Panc1 (cell line): Measurements from ENCODE around the gene L3MBTL3. TPM values are rescaled to one million over a fixed set of nuclear protein-coding genes. Genes with fewer than 3 reads are reported as not detected.

Experiments
- ATAC-seq: fragments of 200-7000 bp; cut with Tn5 transposase; 2 replicates; pipeline ENCODE4 v1.9.1; 2020; ENCODE audit warnings: mild to moderate bottlenecking, moderate library complexity
- BruUV-seq: library from RNA; stranded (reverse); fragments of 400-500 nt; replicated peaks from 2 replicates; lab custom pipeline; 2021; lab: Mats Ljungman, UMichigan
- CTCF ChIA-PET: fragments of 300-600 bp; sonication (Branson Sonifier 250); formaldehyde crosslinking; loops from one replicate; lab custom pipeline; 2022; ENCODE audit warnings: antibody characterized with exemption; lab: Charles Lee
- POLR2A ChIA-PET: fragments of 300-600 bp; sonication (Branson Sonifier 250); formaldehyde crosslinking; loops from one replicate; lab custom pipeline; 2022; ENCODE audit warnings: antibody characterized with exemption; lab: Charles Lee
- DNase-seq: peaks from one replicate; pipeline ENCODE4 v3.0.0-alpha.2; 2010; ENCODE audit warnings: low read depth, low spot score
- H3K27ac ChIP-seq: 2 replicates; pipeline ENCODE4 v1.5.1; 2011; ENCODE audit warnings: mild to moderate bottlenecking, low read length, inconsistent platforms
- H3K27me3 ChIP-seq: fragments of 200-500 bp; sonication (Bioruptor generic); 2 replicates; pipeline ENCODE4 v1.6.0; 2014; ENCODE audit warnings: low read length, inconsistent platforms; ENCODE audit not compliant: control insufficient read depth, insufficient read depth
- H3K36me3 ChIP-seq: fragments of 200-500 bp; sonication (Bioruptor generic); 2 replicates; pipeline ENCODE4 v1.5.1; 2014; ENCODE audit warnings: inconsistent platforms, mild to moderate bottlenecking, low read length, moderate library complexity; ENCODE audit not compliant: control insufficient read depth, insufficient read depth
- H3K4me1 ChIP-seq: 2 replicates; pipeline ENCODE4 v1.5.1; 2011; ENCODE audit warnings: inconsistent platforms, mild to moderate bottlenecking, low read length, moderate library complexity; ENCODE audit not compliant: control insufficient read depth, insufficient read depth
- H3K4me3 ChIP-seq, 2 experiments: 2 replicates each; pipeline ENCODE4 v1.5.1; 2011 to 2012; ENCODE audit warnings: low read depth in 2 of 2, low read length in 2 of 2, mild to moderate bottlenecking in 2 of 2, inconsistent platforms in 1 of 2, moderate library complexity in 1 of 2
- H3K9me3 ChIP-seq: fragments of 200-500 bp; sonication (Bioruptor generic); 2 replicates; pipeline ENCODE4 v1.5.1; 2014; ENCODE audit warnings: low read depth, mild to moderate bottlenecking, inconsistent platforms, low read length, moderate library complexity; ENCODE audit not compliant: control insufficient read depth, insufficient read depth
- POLR2AphosphoS5 ChIP-seq: IDR thresholded peaks from 2 replicates; pipeline ENCODE4 v1.6.1; 2012; ENCODE audit warnings: mild to moderate bottlenecking, low read depth, low read length, moderate library complexity
- SIN3A ChIP-seq: IDR thresholded peaks from 2 replicates; pipeline ENCODE4 v1.6.1; 2012; ENCODE audit warnings: low read depth, mild to moderate bottlenecking, low read length, moderate library complexity, borderline replicate concordance; ENCODE audit not compliant: insufficient read depth
- TCF7L2 ChIP-seq: IDR thresholded peaks from 2 replicates; pipeline ENCODE4 v1.6.1; 2011; ENCODE audit warnings: mild to moderate bottlenecking, low read depth, low read length, inconsistent platforms
- in situ Hi-C: cut with HindIII; loops from 2 replicates; pipeline ENCODE4 v1.10.0; 2016; ENCODE audit warnings: low sequenced_read_pairs, low pct_unique_long_range_greater_than_20kb
- intact Hi-C: fragments of 100-400 bp; cut with micrococcal nuclease; formaldehyde crosslinking; loops from one replicate; pipeline ENCODE4 v1.10.0; 2022; ENCODE audit not compliant: unreplicated experiment
- total RNA-seq: library from RNA; stranded (reverse); gene quantifications from one replicate; pipeline ENCODE4 v1.2.1, GENCODE V29; 2021; ENCODE audit not compliant: unreplicated experiment
- TF ChIP-seq, protein P1 (sequence below): fragments of 450-650 bp; IDR thresholded peaks from 2 replicates; pipeline ENCODE4 v1.5.1; 2017; ENCODE audit warnings: mild to moderate bottlenecking
- TF ChIP-seq, protein P2 (sequence below), 2 experiments: IDR thresholded peaks; 2 replicates each; pipeline ENCODE4 v1.6.1; 2011 to 2012; ENCODE audit warnings: low read depth in 2 of 2, control low read depth in 1 of 2, low read length in 1 of 2, mild to moderate bottlenecking in 1 of 2, moderate library complexity in 1 of 2; ENCODE audit not compliant: insufficient read depth in 1 of 2

The L3MBTL3 gene
- total RNA-seq, 1 experiment from 2014 or later, result 4.2 TPM

DNA sequence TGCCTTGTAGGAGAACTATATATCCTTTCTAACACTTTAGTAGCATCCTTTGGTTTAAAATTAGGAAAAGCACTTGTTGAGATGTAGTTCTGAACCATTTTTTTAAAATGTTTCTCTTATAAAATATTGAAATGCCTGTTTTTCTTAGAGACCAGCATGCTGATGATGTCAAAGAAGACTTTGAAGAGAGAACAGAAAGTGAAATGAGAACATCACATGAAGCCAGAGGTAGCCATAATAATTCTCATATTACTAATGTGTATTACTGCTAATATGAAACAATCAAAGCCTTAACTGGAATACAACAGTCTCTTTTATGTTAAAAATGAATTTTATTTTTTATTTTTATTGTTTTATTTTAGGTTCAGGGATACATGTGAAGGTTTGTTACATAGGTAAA is 102.3 kb downstream of the L3MBTL3 start:
- TF ChIP-seq, protein P1, sequence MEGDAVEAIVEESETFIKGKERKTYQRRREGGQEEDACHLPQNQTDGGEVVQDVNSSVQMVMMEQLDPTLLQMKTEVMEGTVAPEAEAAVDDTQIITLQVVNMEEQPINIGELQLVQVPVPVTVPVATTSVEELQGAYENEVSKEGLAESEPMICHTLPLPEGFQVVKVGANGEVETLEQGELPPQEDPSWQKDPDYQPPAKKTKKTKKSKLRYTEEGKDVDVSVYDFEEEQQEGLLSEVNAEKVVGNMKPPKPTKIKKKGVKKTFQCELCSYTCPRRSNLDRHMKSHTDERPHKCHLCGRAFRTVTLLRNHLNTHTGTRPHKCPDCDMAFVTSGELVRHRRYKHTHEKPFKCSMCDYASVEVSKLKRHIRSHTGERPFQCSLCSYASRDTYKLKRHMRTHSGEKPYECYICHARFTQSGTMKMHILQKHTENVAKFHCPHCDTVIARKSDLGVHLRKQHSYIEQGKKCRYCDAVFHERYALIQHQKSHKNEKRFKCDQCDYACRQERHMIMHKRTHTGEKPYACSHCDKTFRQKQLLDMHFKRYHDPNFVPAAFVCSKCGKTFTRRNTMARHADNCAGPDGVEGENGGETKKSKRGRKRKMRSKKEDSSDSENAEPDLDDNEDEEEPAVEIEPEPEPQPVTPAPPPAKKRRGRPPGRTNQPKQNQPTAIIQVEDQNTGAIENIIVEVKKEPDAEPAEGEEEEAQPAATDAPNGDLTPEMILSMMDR, result no peak
- no peak for TF ChIP-seq POLR2AphosphoS5
- TF ChIP-seq SIN3A, result no peak
- ATAC-seq (no peak), DNase-seq (no peak)
- POLR2A ChIA-PET, result no interaction called here
- Histone ChIP-seq H3K27me3 (no peaks in the 10 kb centered on the region), H3K4me3 (no peak overlapping the region), H3K4me1 (no peaks in the 10 kb centered on the region), H3K9me3 (no peaks in the 10 kb centered on the region), H3K36me3 (no peaks in the 10 kb centered on the region), H3K27ac (no peak overlapping the region)
- intact Hi-C loops (no loop called here), in situ Hi-C loops (no loop called here)
- CTCF ChIA-PET, result no interaction called here
- no TSS peak for BruUV-seq

- no peak for ATAC-seq
- Histone ChIP-seq H3K4me3 (no peak overlapping the region), H3K36me3 (no peaks in the 10 kb centered on the region), H3K27me3 (no peaks in the 10 kb centered on the region), H3K4me1 (no peaks in the 10 kb centered on the region), H3K9me3 (no peaks in the 10 kb centered on the region), H3K27ac (no peak overlapping the region)
- no TSS peak for BruUV-seq
- TF ChIP-seq, protein P1, result no peak
- TF ChIP-seq SIN3A (no peak), POLR2AphosphoS5 (no peak)
- TF ChIP-seq, protein P2, sequence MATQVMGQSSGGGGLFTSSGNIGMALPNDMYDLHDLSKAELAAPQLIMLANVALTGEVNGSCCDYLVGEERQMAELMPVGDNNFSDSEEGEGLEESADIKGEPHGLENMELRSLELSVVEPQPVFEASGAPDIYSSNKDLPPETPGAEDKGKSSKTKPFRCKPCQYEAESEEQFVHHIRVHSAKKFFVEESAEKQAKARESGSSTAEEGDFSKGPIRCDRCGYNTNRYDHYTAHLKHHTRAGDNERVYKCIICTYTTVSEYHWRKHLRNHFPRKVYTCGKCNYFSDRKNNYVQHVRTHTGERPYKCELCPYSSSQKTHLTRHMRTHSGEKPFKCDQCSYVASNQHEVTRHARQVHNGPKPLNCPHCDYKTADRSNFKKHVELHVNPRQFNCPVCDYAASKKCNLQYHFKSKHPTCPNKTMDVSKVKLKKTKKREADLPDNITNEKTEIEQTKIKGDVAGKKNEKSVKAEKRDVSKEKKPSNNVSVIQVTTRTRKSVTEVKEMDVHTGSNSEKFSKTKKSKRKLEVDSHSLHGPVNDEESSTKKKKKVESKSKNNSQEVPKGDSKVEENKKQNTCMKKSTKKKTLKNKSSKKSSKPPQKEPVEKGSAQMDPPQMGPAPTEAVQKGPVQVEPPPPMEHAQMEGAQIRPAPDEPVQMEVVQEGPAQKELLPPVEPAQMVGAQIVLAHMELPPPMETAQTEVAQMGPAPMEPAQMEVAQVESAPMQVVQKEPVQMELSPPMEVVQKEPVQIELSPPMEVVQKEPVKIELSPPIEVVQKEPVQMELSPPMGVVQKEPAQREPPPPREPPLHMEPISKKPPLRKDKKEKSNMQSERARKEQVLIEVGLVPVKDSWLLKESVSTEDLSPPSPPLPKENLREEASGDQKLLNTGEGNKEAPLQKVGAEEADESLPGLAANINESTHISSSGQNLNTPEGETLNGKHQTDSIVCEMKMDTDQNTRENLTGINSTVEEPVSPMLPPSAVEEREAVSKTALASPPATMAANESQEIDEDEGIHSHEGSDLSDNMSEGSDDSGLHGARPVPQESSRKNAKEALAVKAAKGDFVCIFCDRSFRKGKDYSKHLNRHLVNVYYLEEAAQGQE (IDR thresholded peaks at IDR 0.05; ENCODE audit: insufficient read depth in 1 of 2, low read depth in 2 of 2, low read length in 1 of 2), result no peak
- POLR2A ChIA-PET, result no interaction called here
- CTCF ChIA-PET, result no interaction called here
- intact Hi-C loops, result no loop called here
- in situ Hi-C loops, result no loop called here
- DNase-seq, result no peak
Measured at GRCh38 chr6:130122243-130122642, 103.9 kb downstream of the L3MBTL3 start.

DNA sequence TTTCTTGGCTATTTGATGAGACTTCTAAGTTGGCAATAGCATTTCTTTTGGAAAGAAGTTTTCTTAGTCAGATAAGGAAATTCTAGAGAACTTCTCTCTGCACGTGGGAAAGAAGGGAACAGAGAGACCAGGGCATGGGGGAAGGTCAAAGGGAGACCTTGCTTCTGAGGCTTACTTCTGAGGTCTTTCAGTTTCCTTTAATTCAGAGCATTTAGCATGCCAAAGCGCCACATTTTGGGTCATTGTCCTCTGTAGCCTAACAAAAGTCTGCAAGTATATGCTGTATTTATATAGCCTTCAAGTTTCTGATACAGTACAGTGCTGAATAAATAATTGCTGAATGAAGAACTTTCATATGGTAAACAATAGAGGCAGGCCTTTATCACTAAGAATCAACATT is 108.8 kb downstream of the L3MBTL3 start:
- no peak for DNase-seq
- Histone ChIP-seq H3K36me3 (no peaks in the 10 kb centered on the region), H3K4me3 (no peak overlapping the region), H3K4me1 (no peaks in the 10 kb centered on the region), H3K27ac (no peak overlapping the region), H3K27me3 (no peaks in the 10 kb centered on the region), H3K9me3 (no peaks in the 10 kb centered on the region)
- ATAC-seq, result no peak
- TF ChIP-seq, protein P2 (IDR thresholded peaks at IDR 0.05; ENCODE audit: insufficient read depth in 1 of 2, low read depth in 2 of 2, low read length in 1 of 2), result no peak
- TF ChIP-seq POLR2AphosphoS5 (no peak), SIN3A (no peak), TCF7L2 (no peak)
- TF ChIP-seq, protein P1, result no peak
- intact Hi-C loops, result no loop called here
- POLR2A ChIA-PET, result no interaction called here
- in situ Hi-C loops, result no loop called here
- no TSS peak for BruUV-seq
- CTCF ChIA-PET, result no interaction called here
